GM19438 (cell line): ENCODE measurements around the gene PPP3CA.

ENCODE experiments used
- ATAC-seq: cut with Tn5 transposase; IDR thresholded peaks from one replicate; pipeline ENCODE4 v1.9.1; 2021; ENCODE audit warnings: low read depth; ENCODE audit not compliant: unreplicated experiment

The PPP3CA gene

DNA sequence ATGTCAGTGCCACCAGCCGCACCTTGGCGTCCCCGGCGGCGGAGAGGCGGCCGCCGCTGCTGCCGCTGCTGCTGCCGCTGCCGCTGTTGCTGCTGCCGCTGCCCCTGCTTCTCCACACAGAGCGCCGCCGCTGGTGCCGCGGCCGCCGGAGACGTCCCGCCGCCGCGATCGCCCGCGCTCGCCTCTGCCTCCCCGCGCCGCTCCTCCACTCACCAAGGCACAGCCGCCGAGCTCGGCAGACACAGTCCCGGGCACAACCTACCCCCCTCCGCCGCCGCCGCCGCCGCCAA lies at the start of gene PPP3CA:
PPP3CA (minus strand) TSS at position 260 of the 290 bp plus-strand sequence.
- peak; percentile 10 for ATAC-seq

DNA sequence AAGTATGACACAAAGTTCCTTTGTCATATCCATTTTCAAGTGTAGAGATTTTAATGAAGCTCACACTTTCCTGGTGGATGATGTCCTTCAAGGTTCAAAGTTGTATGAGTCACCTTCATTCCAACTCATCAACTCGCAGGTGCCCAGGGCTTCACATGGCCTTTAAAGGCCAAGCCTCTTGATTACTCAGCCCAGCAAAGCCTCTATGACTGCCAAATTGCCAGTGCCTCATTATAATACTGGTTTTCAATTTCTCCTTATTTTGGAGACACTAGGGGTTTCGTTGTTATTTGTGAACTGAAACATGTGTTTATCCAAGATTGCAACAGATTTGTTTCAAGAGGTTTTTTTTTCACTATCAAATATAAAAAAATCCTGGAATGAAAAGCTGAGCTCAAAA lies 45.9 kb upstream of the PPP3CA start:
- ATAC-seq = no peak

DNA sequence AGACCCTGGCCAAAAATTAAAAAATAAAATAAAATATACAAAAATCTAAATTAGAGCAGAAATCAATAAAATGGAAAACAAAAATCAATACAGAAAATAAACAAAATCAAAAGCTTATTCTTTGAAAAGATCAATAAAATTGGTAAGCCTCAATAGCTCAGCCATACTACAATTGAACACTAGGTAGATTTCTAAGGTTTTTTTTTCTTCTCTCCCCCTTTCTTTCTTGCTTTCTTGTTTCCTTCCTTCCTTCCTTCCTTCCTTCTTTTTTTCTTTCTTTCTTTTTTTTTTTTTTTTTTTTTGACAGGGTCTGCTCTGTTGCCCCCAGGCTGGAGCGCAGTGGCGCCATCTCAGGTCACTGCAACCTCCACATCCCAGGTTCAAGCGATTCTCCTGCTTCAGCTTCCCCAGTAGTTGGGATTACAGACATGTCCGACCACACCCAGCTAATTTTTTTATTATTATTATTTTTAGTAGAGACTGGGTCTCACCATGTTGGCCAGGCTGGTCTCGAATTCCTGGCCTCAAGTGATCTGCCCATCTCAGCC lies 23.4 kb upstream of the PPP3CA start:
- no peak for ATAC-seq

DNA sequence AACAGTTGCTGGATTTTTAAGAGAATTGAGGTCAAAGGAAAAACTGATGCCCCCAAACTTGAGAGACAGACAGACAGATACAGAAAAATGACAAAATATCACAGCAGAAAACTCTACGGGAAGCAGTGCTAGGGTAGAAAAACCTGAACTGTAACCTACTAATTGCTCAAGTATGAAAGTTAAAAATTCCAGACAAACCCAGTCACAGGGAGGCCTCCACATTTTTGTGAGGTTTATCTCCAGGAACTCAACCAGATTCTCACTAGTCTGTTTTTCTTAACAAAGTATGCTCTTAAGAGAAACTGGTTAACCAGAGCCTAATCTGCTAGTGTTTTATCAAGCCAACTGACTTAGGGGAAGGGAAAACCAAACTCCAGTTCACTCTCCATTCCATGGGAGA lies 19.9 kb upstream of the PPP3CA start:
- ATAC-seq = no peak

DNA sequence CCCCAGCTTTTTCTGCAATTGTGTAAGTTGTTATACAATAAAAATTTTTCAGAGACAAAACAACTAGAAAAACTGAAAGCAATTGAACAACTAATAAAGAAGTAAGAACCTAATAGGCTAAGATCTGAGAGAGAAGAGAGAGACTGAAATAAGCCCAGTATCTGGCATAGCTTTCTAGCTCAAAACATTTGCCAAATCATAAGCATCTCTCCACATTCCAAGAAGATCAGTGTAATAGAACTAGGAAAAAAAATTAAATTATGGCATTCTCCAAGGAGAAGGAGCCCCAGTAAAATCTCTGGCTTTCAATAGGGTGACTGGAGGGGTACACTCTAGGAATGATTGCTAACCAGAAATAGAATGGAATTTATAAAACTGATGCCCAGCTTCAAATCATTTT lies 19.0 kb upstream of the PPP3CA start:
- no peak for ATAC-seq

DNA sequence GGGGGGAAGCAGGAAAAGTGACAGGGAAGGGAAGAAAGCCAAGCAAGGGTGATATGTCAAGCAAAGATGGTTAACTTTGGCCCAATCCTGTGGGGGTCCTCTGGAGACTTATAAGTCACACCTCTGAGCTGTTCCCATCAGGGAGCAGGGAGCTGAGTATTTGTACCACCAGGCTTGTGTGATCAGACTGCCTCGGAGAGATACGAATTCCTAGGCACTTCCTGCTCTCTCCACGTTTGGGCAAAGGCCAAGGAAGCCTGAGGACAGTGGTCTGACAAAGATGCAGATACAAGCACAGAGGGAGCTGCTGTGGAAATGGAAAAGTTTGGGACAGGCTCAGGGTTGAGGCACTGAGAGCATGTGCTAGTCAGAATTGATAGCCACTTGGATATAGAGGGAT lies 10.4 kb upstream of the PPP3CA start:
- ATAC-seq = no peak

DNA sequence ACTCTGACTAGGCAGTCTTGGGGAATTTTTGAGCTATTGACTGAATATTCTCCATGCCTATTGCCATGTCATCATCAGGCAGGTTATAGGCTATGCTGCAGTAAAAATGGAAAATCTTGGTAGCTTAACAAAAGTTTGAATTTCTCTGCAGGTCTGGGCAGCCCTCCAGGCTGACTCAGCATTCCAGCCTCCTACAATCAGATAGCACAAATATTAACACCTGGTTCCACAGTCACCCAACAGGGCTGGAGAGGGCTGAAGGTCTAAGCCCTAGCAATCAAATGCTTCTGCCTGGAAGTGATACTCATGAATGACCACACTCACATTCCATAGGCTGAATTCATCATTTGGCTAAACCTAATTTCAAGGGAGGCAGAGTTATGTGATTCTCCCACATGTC lies 9.6 kb upstream of the PPP3CA start:
- no peak for ATAC-seq

DNA sequence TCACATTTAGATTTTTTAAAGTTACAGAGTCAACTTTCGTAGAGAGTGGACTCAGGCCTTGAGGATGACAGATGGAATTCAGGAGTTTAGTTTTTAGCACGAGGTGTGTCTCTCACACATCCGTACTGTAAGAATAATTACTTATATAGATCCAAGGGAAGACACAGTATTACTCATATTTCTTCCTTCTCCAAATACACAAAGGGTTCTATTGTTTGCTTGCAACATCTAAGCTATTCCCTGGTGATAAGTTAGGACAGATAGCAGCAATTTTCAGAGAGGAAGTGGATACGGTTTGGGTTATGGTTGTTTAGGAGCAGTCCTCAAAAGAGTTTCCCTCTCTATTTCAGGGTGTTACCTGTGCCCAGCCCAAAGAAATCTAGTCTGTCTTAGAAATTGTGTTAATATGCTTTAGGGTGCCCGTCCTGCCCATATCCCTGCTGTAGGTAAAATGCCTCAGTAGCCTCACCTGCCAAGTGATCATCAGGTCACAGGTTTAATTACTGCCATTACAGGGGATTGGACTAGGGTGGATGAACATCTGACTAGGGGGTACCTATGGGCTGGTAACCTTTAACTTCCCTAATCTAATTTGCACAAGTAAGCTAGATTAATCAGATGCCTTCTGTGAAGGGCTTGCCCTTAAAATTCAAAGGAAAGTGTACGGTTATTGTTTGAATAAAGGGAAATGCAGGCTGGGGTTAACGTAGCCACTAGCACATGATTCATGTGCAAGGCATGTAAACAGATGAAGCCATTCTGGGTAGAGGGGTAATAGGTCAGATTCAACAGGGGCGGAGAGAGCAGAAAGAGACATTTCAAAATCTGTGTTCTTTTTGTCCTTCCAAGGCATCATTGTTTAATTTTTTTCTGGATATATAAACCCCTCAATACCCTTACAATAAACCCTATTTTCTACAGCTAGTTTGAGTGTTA lies 8.7 kb upstream of the PPP3CA start:
- ATAC-seq = no peak

DNA sequence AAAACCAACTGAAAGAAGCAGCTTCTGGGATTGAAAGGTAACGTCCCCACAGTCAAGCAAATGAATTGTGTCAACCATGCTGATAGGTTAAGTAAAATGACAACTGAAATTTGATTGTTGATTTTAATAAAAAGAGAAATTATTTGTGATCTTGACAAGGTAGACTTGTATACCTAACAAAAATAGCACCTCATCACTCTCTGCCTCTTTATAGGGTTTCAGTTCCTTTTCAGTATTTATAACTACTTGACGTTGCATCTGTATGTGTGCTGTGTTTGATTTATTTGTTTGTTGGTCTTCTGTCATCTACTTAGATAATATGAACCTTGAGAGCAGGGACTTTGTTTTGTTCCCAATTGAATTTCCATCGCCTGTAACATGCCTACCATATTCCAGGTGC lies 7.9 kb upstream of the PPP3CA start:
- ATAC-seq = peak; percentile 94

DNA sequence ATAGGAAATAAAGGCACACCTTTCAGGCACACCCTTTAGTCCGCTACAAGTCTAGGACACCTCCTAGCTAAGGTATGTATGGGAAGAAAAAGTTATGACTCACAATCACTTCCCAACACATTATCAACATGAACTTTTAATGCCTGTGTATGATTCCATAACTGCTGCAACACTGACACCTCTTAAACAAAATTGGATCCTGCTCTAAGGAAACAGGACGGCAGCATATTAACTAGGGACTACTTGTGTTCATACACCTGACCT lies 2.4 kb upstream of the PPP3CA start:
- no peak for ATAC-seq

DNA sequence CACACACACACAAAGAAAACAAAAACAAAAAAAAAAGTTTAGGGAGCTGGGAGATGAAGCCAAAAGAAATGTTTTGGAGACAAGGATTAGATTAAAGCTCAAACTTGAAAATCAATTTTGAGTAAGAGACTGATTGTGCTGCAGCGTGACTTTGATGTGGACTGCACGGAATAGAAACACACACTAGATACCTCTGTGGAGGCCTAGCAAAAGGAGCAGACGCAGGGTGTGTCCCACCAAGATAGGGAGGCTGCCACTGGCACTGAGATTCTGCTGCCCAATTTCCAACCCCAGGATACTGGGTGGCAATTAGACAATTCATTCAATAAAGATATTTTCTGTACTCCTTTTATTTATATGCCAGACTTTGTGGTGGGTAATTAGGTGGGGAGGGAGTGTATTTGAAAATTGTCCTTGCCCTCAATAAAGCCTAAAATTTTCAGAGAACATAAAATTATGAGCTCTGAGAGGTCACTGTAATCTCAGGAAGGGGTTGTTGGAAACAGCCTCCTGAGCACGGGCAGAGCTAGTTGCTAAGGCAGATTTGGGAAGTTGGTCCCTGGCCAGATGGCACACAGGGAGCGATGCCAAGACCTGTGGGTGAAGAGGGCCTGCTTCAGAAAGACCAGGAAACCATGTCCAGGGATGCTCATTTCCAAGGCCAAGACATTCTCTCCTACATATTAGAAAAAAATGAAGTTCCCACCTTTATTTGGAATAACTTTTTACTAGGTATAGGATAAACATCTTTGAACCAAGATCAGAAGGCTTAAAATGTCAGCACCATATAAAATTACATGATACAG lies 1.9 kb upstream of the PPP3CA start:
- no peak for ATAC-seq

DNA sequence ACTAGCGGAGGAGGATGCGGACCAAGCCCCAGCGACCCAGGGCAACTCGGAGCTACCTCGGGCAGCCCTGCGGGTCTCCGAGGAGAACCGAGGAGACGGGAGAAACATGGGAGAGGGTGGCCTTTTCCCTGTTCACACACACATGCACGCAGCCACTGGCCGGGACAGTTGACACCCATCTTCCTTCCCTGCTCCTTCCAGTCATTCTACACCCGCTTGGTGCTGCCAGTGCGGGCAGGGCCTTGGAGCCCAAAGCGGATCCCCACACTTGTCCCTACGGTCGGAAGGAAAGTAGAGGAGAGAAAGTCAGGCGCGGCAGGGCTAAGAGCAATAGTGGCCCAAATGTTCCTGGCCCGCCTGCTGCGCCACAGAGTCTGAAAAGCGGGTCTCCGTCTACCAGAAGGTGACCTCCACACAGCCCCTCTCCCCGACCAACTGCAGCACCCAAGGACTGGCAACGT lies 1.1 kb upstream of the PPP3CA start:
- no peak for ATAC-seq

DNA sequence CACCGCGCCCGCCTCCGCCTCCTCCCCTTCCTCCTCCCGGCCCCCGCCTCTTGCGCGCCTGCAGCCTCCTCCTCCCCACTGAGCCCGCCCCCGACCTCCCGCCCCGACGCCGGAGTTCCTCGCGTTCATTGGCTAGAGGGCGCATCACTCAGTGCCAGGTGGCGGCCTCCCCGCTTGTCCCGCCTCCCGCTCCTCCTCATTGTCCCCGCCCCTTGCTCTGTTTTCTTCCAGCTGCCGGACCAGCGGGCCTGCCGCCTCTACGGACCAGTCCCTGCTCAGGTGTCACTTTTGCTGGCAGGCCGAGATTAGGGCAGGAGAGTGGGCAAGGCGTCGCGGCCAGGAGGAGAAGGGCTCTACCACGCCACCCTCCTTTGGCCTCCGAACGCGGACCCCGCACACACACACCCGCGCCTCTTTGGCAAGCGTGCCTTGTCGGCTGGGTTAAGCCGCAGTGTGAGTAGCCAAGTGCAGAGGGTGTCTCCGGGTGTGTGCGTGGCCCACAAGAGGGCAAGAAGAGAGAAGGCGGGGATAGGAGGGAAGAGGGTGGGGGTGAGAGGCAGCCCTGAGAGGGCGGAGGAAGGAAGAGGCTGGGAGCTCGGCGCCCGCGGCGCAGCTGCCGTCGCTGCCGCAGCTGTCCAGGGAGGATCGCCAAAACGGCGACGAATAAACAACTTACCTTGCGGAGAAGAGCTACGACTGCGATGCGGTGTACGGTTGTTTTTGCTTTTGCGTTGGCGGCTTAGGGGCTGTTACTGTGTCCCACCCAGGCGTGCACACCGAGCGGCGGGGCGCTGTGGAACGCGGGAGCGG lies 436 bp upstream of the PPP3CA start:
- ATAC-seq = peak; percentile 69

DNA sequence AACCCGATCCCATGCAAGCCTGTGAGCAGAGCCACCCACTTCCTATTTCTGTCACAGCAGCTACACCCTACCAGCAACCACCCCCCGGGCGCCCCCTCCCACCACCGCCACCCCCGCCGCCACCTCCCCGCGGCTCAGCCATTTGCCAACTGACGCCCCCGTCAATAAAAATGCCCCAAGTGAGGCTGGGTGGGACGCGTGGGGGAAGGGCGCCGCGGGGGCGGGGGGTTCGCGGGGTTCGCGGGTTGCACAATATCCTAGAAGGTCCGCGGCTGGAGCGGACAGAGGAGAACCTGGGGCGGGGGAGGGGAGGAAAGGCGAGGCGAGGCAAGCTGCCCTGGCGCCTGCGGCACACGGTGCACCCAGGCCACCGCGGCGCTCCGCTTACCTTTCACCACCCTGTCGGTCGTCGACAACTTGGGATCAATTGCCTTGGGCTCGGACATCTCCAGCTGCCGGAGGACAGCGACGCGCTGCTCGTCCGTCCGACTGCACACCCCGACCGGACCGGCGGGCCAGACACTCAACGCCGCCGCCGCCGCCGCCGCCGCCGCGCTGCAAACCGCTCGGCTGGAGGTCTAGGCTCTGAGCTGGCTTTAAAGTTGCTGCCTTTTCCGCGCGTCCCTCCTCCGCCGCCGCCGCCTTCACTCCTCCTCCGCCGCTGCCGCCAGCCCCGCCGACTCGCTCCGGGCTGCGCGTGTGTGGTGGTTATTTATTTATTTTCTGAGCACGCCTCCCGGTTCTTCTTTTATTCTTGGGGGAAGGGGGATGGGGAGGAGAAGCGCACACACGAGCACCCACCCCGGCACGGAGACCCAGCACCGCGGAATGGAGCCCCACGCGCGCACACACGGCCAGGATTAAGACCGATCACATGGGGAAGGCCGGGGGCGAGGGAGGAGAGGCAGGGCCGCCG lies 717 bp downstream of the PPP3CA start:
- peak; percentile 13 for ATAC-seq

DNA sequence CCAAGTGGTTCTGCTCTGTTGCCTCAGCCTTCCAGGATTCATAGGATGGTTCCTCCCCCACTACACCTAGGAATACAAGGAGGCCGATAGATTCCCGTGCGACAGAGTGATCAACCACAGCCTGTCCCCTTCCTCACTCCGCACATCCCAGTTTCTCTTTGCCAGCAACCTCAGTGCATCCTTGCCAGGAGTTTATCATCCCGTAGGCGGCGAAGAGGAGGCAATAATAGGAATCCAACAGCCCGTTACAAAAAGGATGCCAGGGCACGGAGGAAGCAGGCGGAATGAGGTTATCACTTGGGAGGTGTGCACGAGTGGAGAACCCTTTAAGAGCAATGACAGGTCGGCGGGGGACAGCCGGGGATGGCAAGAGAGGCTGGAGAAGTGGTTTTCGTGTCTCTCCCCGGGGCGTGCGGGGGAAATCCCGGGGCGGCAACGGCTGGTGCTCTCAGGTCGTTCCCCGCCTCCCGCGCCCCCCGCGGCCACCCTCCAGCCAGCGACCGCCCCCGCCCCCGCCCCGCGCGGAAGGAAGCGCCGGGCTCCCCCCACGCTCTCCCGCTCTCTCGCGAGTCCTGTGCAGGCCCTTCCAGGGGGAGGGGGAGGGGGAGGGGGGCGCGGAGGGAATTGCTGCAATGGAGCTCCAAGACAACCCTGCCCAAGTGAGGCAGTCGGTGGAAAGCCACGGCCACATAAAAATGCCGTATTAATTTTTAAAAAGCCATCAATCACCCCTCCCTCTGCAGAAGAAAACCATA lies 1.6 kb downstream of the PPP3CA start:
- ATAC-seq = no peak

DNA sequence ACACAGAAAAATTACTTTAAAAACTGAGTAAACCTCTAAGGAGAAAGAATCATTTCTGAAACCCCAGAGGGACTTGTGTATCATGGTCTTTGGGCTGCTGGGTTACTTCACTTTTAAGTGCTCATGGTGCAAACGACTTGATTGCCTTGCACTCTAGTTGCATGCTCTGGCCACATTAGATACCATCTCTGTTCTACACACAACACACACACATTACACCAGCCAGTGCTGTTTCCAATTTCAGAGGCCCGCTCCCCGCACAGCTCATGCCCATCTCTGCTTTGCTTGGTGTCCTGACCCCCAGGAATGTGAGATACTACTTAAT lies 2.1 kb downstream of the PPP3CA start:
- ATAC-seq = no peak

DNA sequence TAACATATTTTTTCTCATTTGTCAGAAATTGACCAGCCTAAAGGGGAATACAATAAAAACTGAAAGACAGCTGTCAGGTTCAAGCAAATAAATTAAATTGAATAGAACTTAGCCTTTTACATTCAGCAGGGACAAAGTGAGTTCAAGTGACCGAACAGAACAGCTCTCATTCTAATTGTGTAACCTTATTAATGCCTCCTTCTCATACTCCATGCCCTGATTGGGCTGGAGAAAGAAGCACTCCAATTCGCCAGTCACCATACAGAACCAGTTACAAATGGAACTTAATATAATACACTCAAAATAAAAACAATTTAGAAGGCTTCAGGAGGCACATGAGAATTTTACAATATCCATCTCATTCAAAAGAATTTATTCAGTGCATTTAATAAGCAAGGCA lies 8.0 kb downstream of the PPP3CA start:
- ATAC-seq = no peak

DNA sequence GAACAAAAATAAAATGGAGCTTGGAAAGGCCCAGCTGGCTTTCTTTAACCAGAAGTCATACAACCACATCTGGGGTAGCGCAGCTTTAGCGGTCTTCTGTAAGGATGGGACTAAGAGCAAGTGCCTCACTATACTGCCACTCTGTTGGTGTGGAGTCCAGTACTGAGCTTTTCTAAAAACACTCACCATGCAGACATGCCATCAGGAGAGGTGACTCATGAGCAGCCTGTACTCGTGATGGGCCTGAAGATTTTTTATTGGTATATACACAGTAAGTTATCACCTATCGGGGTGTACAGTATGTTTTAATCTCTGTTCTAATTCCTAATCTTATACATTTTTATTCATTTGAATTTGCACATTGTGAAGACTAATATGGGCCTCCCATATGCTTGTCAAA lies 9.6 kb downstream of the PPP3CA start:
- ATAC-seq = no peak

DNA sequence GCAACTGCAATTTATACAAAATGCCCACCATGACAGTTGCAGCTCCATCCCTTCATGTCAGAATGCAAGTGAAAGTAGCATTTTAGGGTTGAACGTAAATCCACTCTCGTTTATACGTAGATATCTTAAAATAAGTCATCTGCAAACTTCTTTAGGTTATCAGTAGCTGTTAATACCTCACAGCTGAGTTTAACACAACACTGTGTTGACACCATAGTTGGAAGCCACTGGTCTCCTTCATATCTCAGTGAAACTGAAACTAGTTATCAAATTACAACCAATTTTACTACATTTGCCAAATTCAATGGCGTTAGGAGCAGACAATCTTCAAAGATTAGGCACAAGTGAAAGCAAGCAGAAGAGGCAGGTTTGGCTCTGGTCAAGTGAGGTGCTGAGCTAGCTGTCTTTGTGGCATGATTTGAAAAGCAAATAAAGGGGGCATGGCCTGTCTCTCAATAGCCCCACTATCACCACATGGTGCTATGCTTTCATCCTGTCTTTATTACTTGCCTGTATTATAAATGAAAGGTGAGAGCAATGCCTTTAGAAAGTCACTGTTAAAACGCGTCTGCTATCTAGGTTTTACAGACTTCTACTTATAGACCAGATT lies 12.3 kb downstream of the PPP3CA start:
- ATAC-seq = peak; percentile 47
